Measurements from ENCODE around the gene CCL19.

The CCL19 gene

GRCh38 chr9:34651876-34652601 is 39.0 kb downstream of the CCL19 start, which contains the start of gene IL11RA:
TSS of gene IL11RA (plus strand) at chr9:34652185. CDS start at chr9:34655218, 3,033 bp downstream.
- H2AK5ac ChIP-seq (ENCODE audit: low read length) = peak within 1 kb of the TSS; percentile 32
- no peak within 1 kb of the TSS for H2BK12ac ChIP-seq (ENCODE audit: low read length)
- peaks cover 15 to 17% of the 10 kb centered on the region in 2 experiments for H3K36me3 ChIP-seq (ENCODE audit: control insufficient read depth in 1 of 2, insufficient read depth in 2 of 2, low read length in 2 of 2)
- H3K27ac ChIP-seq (ENCODE audit: low read depth, low read length) = peak within 1 kb of the TSS; percentile 30
- no peak within 1 kb of the TSS for H3K23ac ChIP-seq (ENCODE audit: low read length)
- H3K4me1 ChIP-seq (ENCODE audit: control insufficient read depth in 1 of 2, insufficient read depth in 2 of 2, low read length in 2 of 2) = peaks cover 34 to 36% of the 10 kb centered on the region in 2 experiments
- H3K14ac ChIP-seq (ENCODE audit: low read length) = peak within 1 kb of the TSS; percentile 34
- peak within 1 kb of the TSS; percentile 53 for H3K4me2 ChIP-seq (ENCODE audit: low read length)
- peak within 1 kb of the TSS; percentile 18 for H2BK120ac ChIP-seq (ENCODE audit: insufficient read depth, low read length, poor library complexity)
- DNase-seq = peak; percentile 84 to 89
- H3K79me2 ChIP-seq (ENCODE audit: control insufficient read depth, insufficient read depth, low read length, poor library complexity) = peaks cover 6% of the 10 kb centered on the region
- no peak within 1 kb of the TSS for H3K4ac ChIP-seq (ENCODE audit: low read depth, low read length)
- H3K9me3 ChIP-seq (ENCODE audit: insufficient read depth, low read depth, low read length) = peaks cover 3% of the 10 kb centered on the region
- H3K4me3 ChIP-seq (ENCODE audit: low read depth, low read length) = peak within 1 kb of the TSS; percentile 55
- H2BK5ac ChIP-seq (ENCODE audit: low read depth, low read length, poor library complexity) = peak within 1 kb of the TSS; percentile 11
- no peak within 1 kb of the TSS for H3K9ac ChIP-seq (ENCODE audit: low read length)
- peak within 1 kb of the TSS; percentile 17 for H3K18ac ChIP-seq (ENCODE audit: low read length)
- peak within 1 kb of the TSS; percentile 73 for H4K8ac ChIP-seq (ENCODE audit: low read depth, low read length)
- WGBS (ENCODE audit: extremely low coverage, insufficient coverage, insufficient read length) = no CpG with 5 or more reads among the region's 24 CpGs
- no peaks in the 10 kb centered on the region for H3K27me3 ChIP-seq (ENCODE audit: insufficient read depth, low read length)
- H4K12ac ChIP-seq (ENCODE audit: low read depth, low read length) = peak within 1 kb of the TSS; percentile 14
- H2AFZ ChIP-seq (ENCODE audit: insufficient read depth, low read length, poor library complexity) = peak within 1 kb of the TSS; percentile 37
- peak within 1 kb of the TSS; percentile 62 for H4K91ac ChIP-seq (ENCODE audit: low read depth, low read length)
- peaks cover 5% of the 10 kb centered on the region for H3K79me1 ChIP-seq (ENCODE audit: low read length)

- peak overlapping the region; percentile 18 for H2BK120ac ChIP-seq (ENCODE audit: insufficient read depth, low read length, poor library complexity)
- H3K79me1 ChIP-seq (ENCODE audit: low read length) = peaks cover 10% of the 10 kb centered on the region
- no peak overlapping the region for H2BK12ac ChIP-seq (ENCODE audit: low read length)
- peaks cover 12% of the 10 kb centered on the region for H3K79me2 ChIP-seq (ENCODE audit: control insufficient read depth, insufficient read depth, low read length, poor library complexity)
- H3K14ac ChIP-seq (ENCODE audit: low read length) = peak overlapping the region; percentile 34
- no peaks in the 10 kb centered on the region for H3K9me3 ChIP-seq (ENCODE audit: insufficient read depth, low read depth, low read length)
- H4K91ac ChIP-seq (ENCODE audit: low read depth, low read length) = peak overlapping the region; percentile 62
- peak overlapping the region; percentile 11 for H2BK5ac ChIP-seq (ENCODE audit: low read depth, low read length, poor library complexity)
- H3K4me2 ChIP-seq (ENCODE audit: low read length) = peak overlapping the region; percentile 53
- H3K27ac ChIP-seq (ENCODE audit: low read depth, low read length) = peak overlapping the region; percentile 30
- no peak overlapping the region for H3K23ac ChIP-seq (ENCODE audit: low read length)
- peaks cover 35 to 37% of the 10 kb centered on the region in 2 experiments for H3K4me1 ChIP-seq (ENCODE audit: control insufficient read depth in 1 of 2, insufficient read depth in 2 of 2, low read length in 2 of 2)
- H3K36me3 ChIP-seq (ENCODE audit: control insufficient read depth in 1 of 2, insufficient read depth in 2 of 2, low read length in 2 of 2) = peaks cover 15 to 17% of the 10 kb centered on the region in 2 experiments
- H3K9ac ChIP-seq (ENCODE audit: low read length) = no peak overlapping the region
- no peak overlapping the region for H3K4me3 ChIP-seq (ENCODE audit: low read depth, low read length)
- no peak for DNase-seq
- peak overlapping the region; percentile 14 for H4K12ac ChIP-seq (ENCODE audit: low read depth, low read length)
- H2AK5ac ChIP-seq (ENCODE audit: low read length) = peak overlapping the region; percentile 32
- H3K4ac ChIP-seq (ENCODE audit: low read depth, low read length) = no peak overlapping the region
- peak overlapping the region; percentile 32 for H2AFZ ChIP-seq (ENCODE audit: insufficient read depth, low read length, poor library complexity)
- no CpG with 5 or more reads among the region's 4 CpGs for WGBS (ENCODE audit: extremely low coverage, insufficient coverage, insufficient read length)
- no peaks in the 10 kb centered on the region for H3K27me3 ChIP-seq (ENCODE audit: insufficient read depth, low read length)
- no peak overlapping the region for H3K18ac ChIP-seq (ENCODE audit: low read length)
- peak overlapping the region; percentile 73 for H4K8ac ChIP-seq (ENCODE audit: low read depth, low read length)
Measured at GRCh38 chr9:34651321-34651720, 39.8 kb downstream of the CCL19 start.

- Histone ChIP-seq H3K36me3 (ENCODE audit: control insufficient read depth in 1 of 2, insufficient read depth in 2 of 2, low read length in 2 of 2) (peaks cover 15 to 17% of the 10 kb centered on the region in 2 experiments), H2AK5ac (ENCODE audit: low read length) (no peak overlapping the region), H3K9me3 (ENCODE audit: insufficient read depth, low read depth, low read length) (no peaks in the 10 kb centered on the region), H2BK12ac (ENCODE audit: low read length) (no peak overlapping the region), H4K12ac (ENCODE audit: low read depth, low read length) (no peak overlapping the region), H3K4me3 (ENCODE audit: low read depth, low read length) (no peak overlapping the region), H2AFZ (ENCODE audit: insufficient read depth, low read length, poor library complexity) (no peak overlapping the region), H3K9ac (ENCODE audit: low read length) (no peak overlapping the region), H3K27me3 (ENCODE audit: insufficient read depth, low read length) (no peaks in the 10 kb centered on the region), H3K79me1 (ENCODE audit: low read length) (peaks cover 10% of the 10 kb centered on the region), H3K23ac (ENCODE audit: low read length) (no peak overlapping the region), H2BK5ac (ENCODE audit: low read depth, low read length, poor library complexity) (no peak overlapping the region), H4K8ac (ENCODE audit: low read depth, low read length) (no peak overlapping the region), H2BK120ac (ENCODE audit: insufficient read depth, low read length, poor library complexity) (no peak overlapping the region), H3K4ac (ENCODE audit: low read depth, low read length) (no peak overlapping the region), H3K14ac (ENCODE audit: low read length) (no peak overlapping the region), H3K18ac (ENCODE audit: low read length) (no peak overlapping the region), H3K4me2 (ENCODE audit: low read length) (no peak overlapping the region), H3K4me1 (ENCODE audit: control insufficient read depth in 1 of 2, insufficient read depth in 2 of 2, low read length in 2 of 2) (peaks cover 38 to 41% of the 10 kb centered on the region in 2 experiments), H3K79me2 (ENCODE audit: control insufficient read depth, insufficient read depth, low read length, poor library complexity) (peaks cover 12% of the 10 kb centered on the region), H3K27ac (ENCODE audit: low read depth, low read length) (no peak overlapping the region), H4K91ac (ENCODE audit: low read depth, low read length) (peak overlapping the region; percentile 62)
- DNase-seq = no peak
- no CpG with 5 or more reads among the region's 5 CpGs for WGBS (ENCODE audit: extremely low coverage, insufficient coverage, insufficient read length)
Measured at GRCh38 chr9:34650816-34651215, 40.3 kb downstream of the CCL19 start.

GRCh38 chr9:34648673-34649072 is 42.4 kb downstream of the CCL19 start:
- Histone ChIP-seq H3K4ac (ENCODE audit: low read depth, low read length) (no peak overlapping the region), H3K4me3 (ENCODE audit: low read depth, low read length) (no peak overlapping the region), H3K27ac (ENCODE audit: low read depth, low read length) (no peak overlapping the region), H3K27me3 (ENCODE audit: insufficient read depth, low read length) (no peaks in the 10 kb centered on the region), H4K8ac (ENCODE audit: low read depth, low read length) (no peak overlapping the region), H3K23ac (ENCODE audit: low read length) (no peak overlapping the region), H4K12ac (ENCODE audit: low read depth, low read length) (no peak overlapping the region), H2BK12ac (ENCODE audit: low read length) (no peak overlapping the region), H3K4me1 (ENCODE audit: control insufficient read depth in 1 of 2, insufficient read depth in 2 of 2, low read length in 2 of 2) (peaks cover 48 to 49% of the 10 kb centered on the region in 2 experiments), H3K79me2 (ENCODE audit: control insufficient read depth, insufficient read depth, low read length, poor library complexity) (peaks cover 12% of the 10 kb centered on the region), H4K91ac (ENCODE audit: low read depth, low read length) (no peak overlapping the region), H3K4me2 (ENCODE audit: low read length) (no peak overlapping the region), H3K9me3 (ENCODE audit: insufficient read depth, low read depth, low read length) (no peaks in the 10 kb centered on the region), H3K9ac (ENCODE audit: low read length) (no peak overlapping the region), H2BK5ac (ENCODE audit: low read depth, low read length, poor library complexity) (no peak overlapping the region), H2AK5ac (ENCODE audit: low read length) (no peak overlapping the region), H3K14ac (ENCODE audit: low read length) (no peak overlapping the region), H3K18ac (ENCODE audit: low read length) (no peak overlapping the region), H2BK120ac (ENCODE audit: insufficient read depth, low read length, poor library complexity) (no peak overlapping the region), H3K36me3 (ENCODE audit: control insufficient read depth in 1 of 2, insufficient read depth in 2 of 2, low read length in 2 of 2) (peaks cover 15 to 17% of the 10 kb centered on the region in 2 experiments), H3K79me1 (ENCODE audit: low read length) (peaks cover 15% of the 10 kb centered on the region), H2AFZ (ENCODE audit: insufficient read depth, low read length, poor library complexity) (no peak overlapping the region)
- WGBS (ENCODE audit: extremely low coverage, insufficient coverage, insufficient read length) = no CpG with 5 or more reads among the region's 8 CpGs
- no peak for DNase-seq

Measured in trophoblast cell (in vitro differentiated cells and primary cell).